H1 (cell line): ENCODE results near the gene GANC. TPM values are rescaled to one million over a fixed set of nuclear protein-coding genes. Genes with fewer than 3 reads are reported as not detected.

Experiments used
- CTCF ChIA-PET: fragments of 300-600 bp; sonication (Branson Sonifier 250); formaldehyde crosslinking; loops from one replicate; lab custom pipeline; 2021; ENCODE audit not compliant: partially characterized antibody; lab: Charles Lee
- POLR2A ChIA-PET: fragments of 300-600 bp; sonication (Branson Sonifier 250); formaldehyde crosslinking; loops from one replicate; lab custom pipeline; 2021; ENCODE audit warnings: inconsistent platforms; ENCODE audit not compliant: partially characterized antibody; lab: Charles Lee
- DNase-seq, 2 experiments: peaks; one replicate each; pipeline versions ENCODE4 v3.0.0 to v3.0.0-alpha.2; 2010 to 2022; ENCODE audit warnings: low spot score in 2 of 2, low read depth in 1 of 2, mixed read lengths in 1 of 2
- FAIRE-seq: peaks from 2 replicates; lab custom pipeline; 2011; peaks lifted over from hg19 to GRCh38; lab: Jason Lieb, UNC
- H2AFZ ChIP-seq: 2 replicates; pipeline ENCODE4 v1.8.1; 2012; ENCODE audit warnings: low read length, inconsistent platforms
- H2AK5ac ChIP-seq: 2 replicates; pipeline ENCODE4 v1.6.1; 2013; ENCODE audit warnings: low read depth, low read length
- H2BK120ac ChIP-seq: replicated peaks from 2 replicates; pipeline ENCODE3; 2013; ENCODE audit warnings: low read depth, low read length, inconsistent platforms
- H2BK12ac ChIP-seq: 2 replicates; pipeline ENCODE4 v1.6.1; 2013; ENCODE audit warnings: low read depth, low read length
- H2BK15ac ChIP-seq: 2 replicates; pipeline ENCODE4 v1.6.1; 2013; ENCODE audit warnings: low read length
- H2BK20ac ChIP-seq: 2 replicates; pipeline ENCODE4 v1.6.1; 2013; ENCODE audit warnings: low read length
- H2BK5ac ChIP-seq: 2 replicates; pipeline ENCODE4 v1.6.1; 2013; ENCODE audit warnings: low read depth, low read length
- H3K14ac ChIP-seq: 2 replicates; pipeline ENCODE4 v1.6.1; 2013; ENCODE audit warnings: inconsistent platforms; ENCODE audit not compliant: insufficient read length
- H3K18ac ChIP-seq: 2 replicates; pipeline ENCODE4 v1.6.1; 2013; ENCODE audit warnings: low read length; ENCODE audit errors: extremely low read depth
- H3K23ac ChIP-seq: 2 replicates; pipeline ENCODE4 v1.6.1; 2013; ENCODE audit warnings: inconsistent platforms; ENCODE audit not compliant: insufficient read length
- H3K23me2 ChIP-seq: 2 replicates; pipeline ENCODE4 v1.6.1; 2013; ENCODE audit warnings: low read depth, low read length
- H3K27ac ChIP-seq: 2 replicates; pipeline ENCODE4 v1.6.1; 2011; ENCODE audit warnings: low read depth, low read length, inconsistent platforms
- H3K27me3 ChIP-seq, 4 experiments: replicated peaks in 1 of 4; 1 replicate in 1 of 4; 2 replicates in 3 of 4; pipeline versions ENCODE4 v1.6.1 to v1.8.1; 2011 to 2013; ENCODE audit warnings: low read length in 3 of 4, mild to moderate bottlenecking in 3 of 4, inconsistent platforms in 2 of 4, mixed read lengths in 2 of 4, moderate library complexity in 1 of 4; ENCODE audit not compliant: control insufficient read depth in 3 of 4, insufficient read depth in 3 of 4; ENCODE audit errors: extremely low read depth in 1 of 4
- H3K36me3 ChIP-seq, 4 experiments: 2 replicates each; pipeline versions ENCODE4 v1.6.1 to v1.8.1; 2011 to 2013; ENCODE audit warnings: mild to moderate bottlenecking in 4 of 4, low read length in 3 of 4, moderate library complexity in 2 of 4, control low read depth in 1 of 4, inconsistent platforms in 1 of 4; ENCODE audit not compliant: insufficient read depth in 4 of 4, control insufficient read depth in 2 of 4
- H3K4ac ChIP-seq: replicated peaks from 2 replicates; pipeline ENCODE3; 2013; ENCODE audit warnings: low read length, low read depth, mixed read lengths, inconsistent platforms; ENCODE audit not compliant: insufficient read length
- H3K4me1 ChIP-seq, 4 experiments: replicated peaks in 1 of 4; 1 replicate in 1 of 4; 2 replicates in 3 of 4; pipeline versions ENCODE4 v1.6.1 to v1.8.1; 2011 to 2013; ENCODE audit warnings: low read length in 3 of 4, inconsistent platforms in 2 of 4, mixed read lengths in 1 of 4; ENCODE audit not compliant: insufficient read depth in 4 of 4, control insufficient read depth in 3 of 4
- H3K4me2 ChIP-seq, 2 experiments: 2 replicates each; pipeline versions ENCODE4 v1.6.1 to v1.8.1; 2011 to 2013; ENCODE audit warnings: low read depth in 2 of 2, low read length in 2 of 2, control low read depth in 1 of 2, inconsistent platforms in 1 of 2, mild to moderate bottlenecking in 1 of 2; ENCODE audit not compliant: insufficient read depth in 1 of 2
- H3K4me3 ChIP-seq, 4 experiments: fragments of 200-600, 300-600 bp in 1 of 4; sonication (generic), shearing (Covaris generic), sonication (Bioruptor Twin) in 1 of 4; 2 replicates each; pipeline versions ENCODE4 v1.5.1 to v1.8.1; 2011 to 2016; ENCODE audit warnings: low read length in 4 of 4, low read depth in 3 of 4, control low read depth in 2 of 4, inconsistent platforms in 2 of 4, mild to moderate bottlenecking in 2 of 4, mixed read lengths in 1 of 4, moderate library complexity in 1 of 4; ENCODE audit not compliant: insufficient read depth in 2 of 4; ENCODE audit errors: extremely low read depth in 1 of 4
- H3K56ac ChIP-seq: replicated peaks from 2 replicates; pipeline ENCODE3; 2013; ENCODE audit warnings: low read depth, mild to moderate bottlenecking, mixed read lengths, low read length, inconsistent platforms; ENCODE audit not compliant: insufficient read length
- H3K79me1 ChIP-seq: 2 replicates; pipeline ENCODE4 v1.6.1; 2013; ENCODE audit warnings: low read depth, low read length, control low read depth
- H3K79me2 ChIP-seq, 2 experiments: 2 replicates each; pipeline versions ENCODE4 v1.6.1 to v1.8.1; 2012 to 2013; ENCODE audit warnings: low read length in 2 of 2, mild to moderate bottlenecking in 2 of 2, inconsistent platforms in 1 of 2; ENCODE audit not compliant: insufficient read depth in 2 of 2, control insufficient read depth in 1 of 2
- H3K9ac ChIP-seq, 4 experiments: replicated peaks in 1 of 4; 1 replicate in 1 of 4; 2 replicates in 3 of 4; pipeline versions ENCODE4 v1.6.1 to v1.8.1; 2011 to 2013; ENCODE audit warnings: low read depth in 3 of 4, low read length in 3 of 4, control low read depth in 2 of 4, mild to moderate bottlenecking in 2 of 4, moderate library complexity in 2 of 4, inconsistent platforms in 1 of 4; ENCODE audit errors: extremely low read depth in 1 of 4
- H3K9me3 ChIP-seq, 2 experiments: 2 replicates each; pipeline versions ENCODE4 v1.6.1 to v1.8.1; 2012 to 2013; ENCODE audit warnings: mild to moderate bottlenecking in 2 of 2, moderate library complexity in 2 of 2, control low read depth in 1 of 2, inconsistent platforms in 1 of 2, low read depth in 1 of 2, low read length in 1 of 2, mixed read lengths in 1 of 2; ENCODE audit not compliant: insufficient read depth in 2 of 2
- H4K20me1 ChIP-seq, 2 experiments: replicated peaks in 1 of 2; 2 replicates each; pipeline versions ENCODE3 to v1.8.1; 2011 to 2013; ENCODE audit warnings: inconsistent platforms in 2 of 2, low read length in 2 of 2, mild to moderate bottlenecking in 1 of 2; ENCODE audit not compliant: insufficient read depth in 2 of 2, control insufficient read depth in 1 of 2
- H4K5ac ChIP-seq: 2 replicates; pipeline ENCODE4 v1.6.1; 2013; ENCODE audit warnings: low read length, low read depth, mixed read lengths, inconsistent platforms; ENCODE audit not compliant: insufficient read length
- H4K8ac ChIP-seq: 2 replicates; pipeline ENCODE4 v1.8.0; 2013; ENCODE audit warnings: mild to moderate bottlenecking, moderate library complexity, low read length, inconsistent platforms; ENCODE audit not compliant: insufficient read depth; ENCODE audit errors: extremely low read depth
- H4K91ac ChIP-seq: replicated peaks from 2 replicates; pipeline ENCODE3; 2013; ENCODE audit warnings: low read length, mixed read lengths, inconsistent platforms; ENCODE audit not compliant: insufficient read length
- SIRT6 ChIP-seq: IDR thresholded peaks from one replicate; pipeline ENCODE4 v1.7.1; 2012; ENCODE audit warnings: low read length, inconsistent platforms
- SRF ChIP-seq: IDR thresholded peaks from 2 replicates; pipeline ENCODE4 v1.6.1; 2011; ENCODE audit warnings: mild to moderate bottlenecking, low read depth, low read length, moderate library complexity
- SUZ12 ChIP-seq: fragments of 200-600 bp; sonication (generic); IDR thresholded peaks from 2 replicates; pipeline ENCODE4 v1.6.1; 2012; ENCODE audit warnings: mild to moderate bottlenecking, inconsistent platforms, low read length, moderate library complexity, mixed read lengths
- TAF1 ChIP-seq: IDR thresholded peaks from 2 replicates; pipeline ENCODE4 v1.6.1; 2011; ENCODE audit warnings: mild to moderate bottlenecking, low read depth, low read length
- ZNF274 ChIP-seq: IDR thresholded peaks from 2 replicates; pipeline ENCODE4 v1.7.0; 2012; ENCODE audit warnings: low read length, borderline replicate concordance; ENCODE audit errors: extremely low read depth
- WGBS, 2 experiments: shearing (Covaris generic) in 1 of 2; methylation state at CpG; one replicate each; pipeline versions ENCODE4 v1.1.6 to v1.1.7; 2013 to 2015; ENCODE audit warnings: low lambda C conversion rate in 2 of 2, mixed read lengths in 2 of 2, inconsistent platforms in 1 of 2, low coverage in 1 of 2, missing lambda C conversion rate in 1 of 2; ENCODE audit not compliant: insufficient replicate concordance in 2 of 2, insufficient coverage in 1 of 2, insufficient read length in 1 of 2; ENCODE audit errors: extremely low coverage in 1 of 2, missing lambda C conversion rate in 1 of 2; 5-methylcytosine and 5-hydroxymethylcytosine counted together
- polyA plus RNA-seq, 7 experiments: library from polyadenylated mRNA; depleted of rRNA in 3 of 7; stranded (reverse) in 5 of 7; unstranded in 2 of 7; fragments of >200 nt in 5 of 7; fragments of 200-250 nt in 2 of 7; gene quantifications; 1 replicate in 5 of 7; 2 replicates in 1 of 7; 4 replicates in 1 of 7; pipeline versions ENCODE4 v1.2.1 to v1.2.3, GENCODE V29; 2011 to 2013; ENCODE audit warnings: missing spikeins in 2 of 7, mixed read lengths in 2 of 7
- total RNA-seq: library from RNA; stranded (reverse); fragmentation: NEBNext Ultra II Directional; extraction: Animal tissue kit (Norgen Biotek cat#: 25700); gene quantifications from 2 replicates; pipeline ENCODE4 v1.2.1, GENCODE V29; 2021

Gene GANC
- total and polyA plus RNA-seq, 2 of the 8 experiments (the other 6 are each of a cell fraction or from before 2014, with no cell fraction given), result 6.8 to 14.4 TPM

DNA sequence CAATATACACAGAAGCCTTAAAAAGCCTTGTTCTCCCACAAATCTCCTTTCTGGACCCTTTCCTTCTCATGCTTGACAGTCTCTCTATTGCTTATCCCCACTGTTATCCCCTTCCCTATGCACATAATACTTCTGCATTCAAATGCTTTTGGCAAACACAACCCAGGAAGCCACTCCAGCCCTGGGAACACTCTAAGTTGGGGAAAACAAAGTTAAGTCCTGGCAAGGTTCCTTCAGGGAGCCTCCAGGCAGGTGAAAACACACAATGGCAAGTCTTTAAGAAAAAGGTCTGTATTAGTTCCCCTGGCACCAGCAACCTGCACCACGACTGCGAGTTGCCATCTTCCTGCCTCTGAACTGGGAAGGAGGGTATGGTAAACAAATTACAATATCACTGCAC lies 19.7 kb upstream of the GANC start:
- Histone ChIP-seq H3K4me2 (no peak overlapping the region), H2BK12ac (no peak overlapping the region), H3K23me2 (no peaks in the 10 kb centered on the region), H3K36me3 (peaks cover 0 to 62% (median 28%) of the 10 kb centered on the region in 4 experiments; a peak in 6 of 8 replicates), H3K4ac (no peak overlapping the region), H3K9me3 (peaks cover 29 to 37% of the 10 kb centered on the region in 2 experiments), H3K27me3 (no peaks in the 10 kb centered on the region), H3K9ac (no peak overlapping the region), H4K20me1 (no peaks in the 10 kb centered on the region), H3K4me1 (no peaks in the 10 kb centered on the region), H3K4me3 (no peak overlapping the region), H4K5ac (no peak overlapping the region), H2BK15ac (no peak overlapping the region), H3K27ac (no peak overlapping the region), H2AFZ (no peak overlapping the region), H2BK20ac (no peak overlapping the region), H3K18ac (no peak overlapping the region), H2AK5ac (no peak overlapping the region), H2BK120ac (no peak overlapping the region), H4K8ac (no peak overlapping the region), H3K79me2 (no peaks in the 10 kb centered on the region), H3K56ac (no peak overlapping the region), H4K91ac (no peak overlapping the region), H3K14ac (no peak overlapping the region), H3K23ac (no peak overlapping the region), H2BK5ac (no peak overlapping the region), H3K79me1 (no peaks in the 10 kb centered on the region; the same call in 1 of the 2 replicates)
- no peak for DNase-seq
- TF ChIP-seq ZNF274, result no peak
- no peak for TF ChIP-seq SUZ12
- TF ChIP-seq SIRT6, result no peak
- TF ChIP-seq TAF1, result no peak
- no peak for TF ChIP-seq SRF
- WGBS, 2 experiments, result 100% methylated on average over 2 of the region's 2 CpGs; no CpG with 5 or more reads in 1 of the 2 experiments
- no peak for FAIRE-seq
- ChIA-PET POLR2A (interaction anchor here (0.9 to 1.0 kb wide), 3 partner anchors 9 to 45 kb away, joined by 3 to 4 read pairs (median 3); partner anchors contain the start of gene VPS39), CTCF (no interaction called here)
